ENCODE data around the gene HACD2. TPM values are rescaled to one million over a fixed set of nuclear protein-coding genes. Genes with fewer than 3 reads are reported as not detected.
A peak's percentile ranks its signal among the peaks of the same experiment; 100 is the strongest.

HACD2 gene
- total and polyA plus RNA-seq, 9 of the 15 experiments (the other 6 are each of a cell fraction or from before 2014, with no cell fraction given) = 1.3 to 10.5 (median 3.8) TPM

- TF ChIP-seq CREB1 (IDR thresholded peaks at IDR 0.05) (no peak; the same call in 1 of the 2 replicates), CREB1 (CRISPR knock-in tag; IDR thresholded peaks at IDR 0.05) (peak; percentile 16; the same call in 1 of the 2 replicates), NRF1 (conservative IDR thresholded peaks at IDR 0.05 in 1 of 2, IDR thresholded peaks at IDR 0.05 in 1 of 2) (peak; percentile 39 to 41; a peak in 2 of 4 replicates), MEF2D (tag; conservative IDR thresholded peaks at IDR 0.05; ENCODE audit: low read depth) (0 out of 2 replicates have a peak, but pooled peaks have one; percentile 78), SOX6 (IDR thresholded peaks at IDR 0.05) (peak; percentile 24; the same call in 1 of the 2 replicates), ZNF143 (CRISPR knock-in tag; IDR thresholded peaks at IDR 0.05) (peak; percentile 78), PHF8 (IDR thresholded peaks at IDR 0.05; ENCODE audit: borderline replicate concordance, low read length) (peak; percentile 46; the same call in 1 of the 2 replicates), NR2C2 (CRISPR knock-in tag; IDR thresholded peaks at IDR 0.05) (no peak), NR2C2 (tag; IDR thresholded peaks at IDR 0.05) (peak; percentile 94), MGA (IDR thresholded peaks at IDR 0.05) (peak; percentile 60), ESRRA (IDR thresholded peaks at IDR 0.05; ENCODE audit: borderline replicate concordance, low read depth) (no peak), ZNF197 (CRISPR knock-in tag; IDR thresholded peaks at IDR 0.05; ENCODE audit: low read depth) (peak; percentile 97), ZNF277 (CRISPR knock-in tag; IDR thresholded peaks at IDR 0.05; ENCODE audit: borderline replicate concordance) (no peak)
Measured at GRCh38 chr3:123584988-123585937, at the start of gene HACD2 (continued).
